GM19043 (cell line): Measurements from ENCODE around the gene LINGO4.

Source experiments
- ATAC-seq: cut with Tn5 transposase; IDR thresholded peaks from one replicate; pipeline ENCODE4 v1.9.1; 2021; ENCODE audit warnings: low read depth; ENCODE audit not compliant: unreplicated experiment

The LINGO4 gene

GRCh38 chr1:151835596-151835995, 30.4 kb upstream of the LINGO4 start:
- ATAC-seq, result no peak

DNA sequence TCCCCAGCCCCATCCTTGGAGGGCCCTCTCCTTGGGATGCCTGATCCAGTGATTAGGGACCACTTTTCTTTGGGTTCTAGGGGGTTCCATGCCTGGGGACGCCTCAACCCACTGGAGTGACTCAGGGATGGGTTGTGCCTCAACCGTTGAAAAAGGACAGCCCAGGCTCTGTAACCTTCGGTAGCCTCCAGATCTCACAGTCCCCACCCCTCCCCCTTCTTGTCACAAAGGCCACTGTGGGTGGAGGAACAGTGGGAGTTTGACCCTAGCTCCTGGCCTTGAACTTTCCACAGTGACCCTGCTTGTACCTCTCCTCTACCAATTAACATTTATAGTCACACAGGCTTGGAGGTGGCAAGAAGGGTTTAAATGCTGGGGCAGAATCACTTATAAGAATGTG, 29.0 kb upstream of the LINGO4 start:
- ATAC-seq, result no peak

GRCh38 chr1:151833172-151833900, 28.1 kb upstream of the LINGO4 start:
- ATAC-seq, result no peak

GRCh38 chr1:151832318-151832980, 27.2 kb upstream of the LINGO4 start:
- no peak for ATAC-seq

DNA sequence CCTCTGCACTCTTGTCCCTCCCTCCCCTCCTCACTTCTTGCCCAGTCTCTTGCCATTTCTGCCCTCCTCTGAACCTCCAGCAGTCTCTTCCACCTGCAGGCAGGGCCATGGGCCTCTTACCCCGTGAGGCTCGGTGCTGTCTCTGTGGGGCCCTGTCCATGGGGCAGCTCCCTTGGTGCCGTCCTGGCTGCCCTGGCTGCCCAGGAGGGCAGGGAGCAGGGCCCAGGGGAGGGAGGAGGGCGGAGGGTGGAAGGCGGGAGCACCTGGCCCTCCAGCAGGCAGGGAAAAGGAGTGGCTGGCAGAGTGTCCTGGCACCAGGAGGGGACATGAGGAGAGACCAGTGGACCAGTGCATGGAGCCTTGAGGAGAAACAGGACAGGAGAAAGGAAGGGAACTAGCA, 26.4 kb upstream of the LINGO4 start, which contains the start of gene RORC:
RORC (minus strand) TSS at position 198 of the 400 bp plus-strand sequence; CDS start at position 160, 38 bp downstream.
- ATAC-seq, result no peak

DNA sequence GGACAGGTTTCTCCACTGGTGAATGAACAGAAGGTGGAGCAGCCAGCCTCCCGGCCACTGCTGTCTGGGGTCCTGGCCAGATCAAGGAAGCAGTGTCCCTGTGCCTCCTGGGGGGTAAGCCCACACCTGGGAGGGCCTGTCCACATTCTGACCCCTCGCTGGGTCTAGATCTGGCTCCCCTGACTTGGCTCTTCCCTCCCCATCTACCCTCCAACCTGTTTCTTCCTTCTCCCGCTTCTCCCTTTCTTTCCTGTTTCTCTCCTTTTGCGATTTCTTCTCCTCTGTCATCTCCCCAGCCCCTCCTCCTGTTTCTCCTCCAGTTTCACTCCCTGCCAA, 26.0 kb upstream of the LINGO4 start:
- no peak for ATAC-seq

DNA sequence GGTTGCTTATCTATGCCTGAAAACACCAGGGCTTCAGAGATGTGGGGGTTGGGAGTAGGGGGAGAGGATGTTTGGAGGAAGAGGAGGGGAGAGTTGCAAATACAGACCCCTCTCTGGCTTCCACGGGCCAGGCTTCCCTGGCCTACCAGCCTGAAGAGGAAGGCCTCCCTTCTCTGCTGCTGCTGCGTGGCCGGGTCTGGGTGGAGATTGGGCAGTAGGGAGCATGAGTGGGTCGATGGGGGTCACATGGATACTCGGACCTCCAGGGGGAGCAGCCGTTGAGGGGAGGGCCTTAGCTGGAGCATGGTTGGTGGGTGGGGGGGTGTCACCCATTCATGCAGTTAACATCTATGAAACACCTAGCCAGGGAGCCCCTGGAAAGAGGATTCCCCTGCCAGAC, 24.8 kb upstream of the LINGO4 start:
- ATAC-seq, result no peak

- no peak for ATAC-seq
Observed at GRCh38 chr1:151829352-151830046, 24.3 kb upstream of the LINGO4 start.

DNA sequence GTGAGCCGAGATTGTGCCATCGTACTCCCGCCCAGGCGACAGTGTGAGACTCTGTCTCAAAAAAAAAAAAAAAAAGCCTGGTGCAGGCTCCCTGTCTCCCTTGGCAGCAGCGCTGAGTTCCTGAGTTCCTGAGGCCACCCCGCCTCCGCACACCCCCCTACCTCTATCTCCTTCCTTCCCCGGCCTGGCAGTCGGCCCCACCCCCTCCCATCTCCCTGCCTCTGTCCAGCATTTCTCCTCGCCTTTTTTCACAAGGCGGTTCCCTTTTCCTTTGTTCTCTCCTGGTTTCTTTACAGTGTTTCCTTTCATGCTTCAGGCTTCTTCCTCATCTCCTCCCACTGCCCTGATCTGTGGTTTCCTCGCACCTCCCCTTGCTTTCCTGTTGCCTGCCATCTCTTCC, 23.7 kb upstream of the LINGO4 start:
- ATAC-seq, result no peak

- ATAC-seq, result no peak
Observed at GRCh38 chr1:151827853-151828252, 22.6 kb upstream of the LINGO4 start.

DNA sequence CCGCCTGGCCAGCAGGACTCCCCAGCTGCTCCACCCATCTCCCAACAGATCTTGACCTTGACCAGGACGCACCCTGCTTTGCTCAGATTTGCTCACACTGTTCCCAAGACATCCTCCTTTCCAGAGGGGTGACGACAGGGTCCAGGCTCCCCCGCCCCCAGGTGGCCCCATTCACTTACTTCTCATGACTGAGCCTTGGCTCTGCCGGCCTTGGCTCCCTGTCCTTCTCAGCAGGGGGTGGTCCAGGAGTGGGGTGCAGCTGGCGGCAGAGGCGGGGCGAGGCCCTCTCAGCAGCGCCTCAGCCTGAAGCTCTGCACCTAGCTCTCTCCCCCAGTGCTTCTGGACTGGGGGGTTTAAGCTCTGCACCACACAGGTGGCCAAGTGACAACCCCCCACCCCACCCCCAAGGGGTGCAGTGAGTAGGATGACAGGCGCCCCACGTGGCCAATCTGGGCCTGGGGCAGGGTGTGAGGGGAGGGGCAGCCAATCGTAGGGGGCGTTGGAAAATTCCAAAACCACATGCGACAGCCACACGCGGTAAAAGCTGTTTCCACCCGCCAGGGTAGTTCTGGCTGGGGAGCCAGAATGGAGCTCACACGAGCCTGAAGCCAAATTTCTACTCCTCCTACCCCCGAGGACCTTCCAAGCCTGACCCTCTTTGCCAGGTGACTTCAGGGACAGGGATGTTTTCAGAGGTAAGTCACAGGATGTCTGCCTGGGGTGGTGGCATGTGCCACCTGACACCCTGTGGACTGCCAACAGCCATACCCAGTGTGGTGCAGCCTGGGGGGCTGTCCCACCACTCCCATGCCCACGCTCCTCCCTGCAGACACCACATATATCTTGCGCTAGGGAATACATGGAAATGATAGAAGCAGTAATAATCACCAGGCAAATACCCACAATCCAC, 20.8 kb upstream of the LINGO4 start:
- no peak for ATAC-seq

- no peak for ATAC-seq
Observed at GRCh38 chr1:151825204-151825603, 20.0 kb upstream of the LINGO4 start.

GRCh38 chr1:151823175-151823574, 18.0 kb upstream of the LINGO4 start:
- no peak for ATAC-seq

GRCh38 chr1:151822404-151822803, 17.2 kb upstream of the LINGO4 start:
- no peak for ATAC-seq

DNA sequence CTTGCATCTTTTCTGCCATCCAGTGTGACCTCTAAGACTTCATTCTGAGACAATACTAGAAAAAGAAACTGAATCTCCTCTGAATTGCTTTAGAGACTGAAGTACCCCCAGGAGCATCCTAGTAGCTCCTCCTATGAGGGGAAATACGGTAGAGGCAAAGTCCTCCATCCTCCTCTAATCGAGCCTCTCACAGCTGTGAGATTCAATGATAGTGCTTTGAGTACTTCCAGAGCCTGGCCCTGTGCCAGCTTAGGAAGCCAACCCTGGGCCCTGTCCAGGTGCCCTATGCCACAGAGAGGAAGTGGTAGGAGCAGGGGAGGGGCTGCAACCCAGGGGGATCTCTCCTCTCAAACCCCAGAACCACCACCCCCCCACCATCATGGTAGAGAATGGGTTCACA, 15.7 kb upstream of the LINGO4 start:
- ATAC-seq, result no peak

DNA sequence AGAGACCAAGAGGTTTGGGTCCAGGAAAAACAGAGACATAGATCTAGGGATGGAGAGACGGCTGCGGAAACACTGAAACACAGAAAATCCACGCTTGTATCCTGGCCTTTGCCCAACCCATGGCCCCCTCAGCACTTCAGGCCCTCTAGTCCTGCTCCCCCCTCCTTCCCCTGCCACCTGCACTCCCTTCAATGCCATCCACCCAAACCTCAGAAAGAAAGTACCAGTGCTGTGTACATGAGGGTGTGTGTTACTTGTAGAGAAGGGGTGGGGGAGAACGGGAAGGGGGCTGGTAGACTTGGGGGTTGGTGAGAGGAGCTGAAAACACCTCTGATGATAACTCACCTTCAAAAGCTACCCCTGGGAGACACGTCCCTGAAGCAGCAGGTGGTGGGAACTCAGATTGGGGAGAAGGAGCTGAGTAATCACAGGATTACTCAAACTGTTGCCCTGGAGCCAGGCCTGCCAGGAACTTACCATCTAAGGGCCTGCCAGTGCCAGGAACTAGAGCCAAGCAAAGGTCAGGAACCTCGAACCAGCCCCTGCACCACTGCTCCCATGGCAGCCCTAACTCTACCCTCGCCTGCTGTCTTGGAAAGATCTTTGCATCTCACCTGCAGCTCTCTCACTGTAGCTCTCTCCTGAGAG, 14.9 kb upstream of the LINGO4 start:
- no peak for ATAC-seq

- no peak for ATAC-seq
Observed at GRCh38 chr1:151819227-151819835, 14.1 kb upstream of the LINGO4 start.

DNA sequence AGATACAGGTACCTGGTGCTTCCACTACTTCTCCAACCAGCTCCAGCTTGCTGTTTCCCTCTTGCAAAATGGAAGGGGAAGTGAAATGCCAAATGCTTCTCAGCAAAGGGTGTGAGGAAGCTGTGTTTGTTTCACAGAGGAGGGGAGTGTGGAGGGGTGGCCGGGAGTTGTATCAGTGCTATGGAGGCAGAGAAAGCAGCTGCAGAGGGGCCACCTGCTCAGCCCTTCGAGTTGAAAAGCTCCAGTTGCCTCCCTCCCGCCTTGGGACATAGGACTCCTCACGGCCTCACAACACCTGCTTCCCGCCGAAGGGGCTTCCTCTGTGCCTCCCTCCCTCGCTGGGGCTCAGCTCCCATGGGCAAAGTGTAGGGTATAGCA, 12.1 kb upstream of the LINGO4 start:
- ATAC-seq, result no peak

DNA sequence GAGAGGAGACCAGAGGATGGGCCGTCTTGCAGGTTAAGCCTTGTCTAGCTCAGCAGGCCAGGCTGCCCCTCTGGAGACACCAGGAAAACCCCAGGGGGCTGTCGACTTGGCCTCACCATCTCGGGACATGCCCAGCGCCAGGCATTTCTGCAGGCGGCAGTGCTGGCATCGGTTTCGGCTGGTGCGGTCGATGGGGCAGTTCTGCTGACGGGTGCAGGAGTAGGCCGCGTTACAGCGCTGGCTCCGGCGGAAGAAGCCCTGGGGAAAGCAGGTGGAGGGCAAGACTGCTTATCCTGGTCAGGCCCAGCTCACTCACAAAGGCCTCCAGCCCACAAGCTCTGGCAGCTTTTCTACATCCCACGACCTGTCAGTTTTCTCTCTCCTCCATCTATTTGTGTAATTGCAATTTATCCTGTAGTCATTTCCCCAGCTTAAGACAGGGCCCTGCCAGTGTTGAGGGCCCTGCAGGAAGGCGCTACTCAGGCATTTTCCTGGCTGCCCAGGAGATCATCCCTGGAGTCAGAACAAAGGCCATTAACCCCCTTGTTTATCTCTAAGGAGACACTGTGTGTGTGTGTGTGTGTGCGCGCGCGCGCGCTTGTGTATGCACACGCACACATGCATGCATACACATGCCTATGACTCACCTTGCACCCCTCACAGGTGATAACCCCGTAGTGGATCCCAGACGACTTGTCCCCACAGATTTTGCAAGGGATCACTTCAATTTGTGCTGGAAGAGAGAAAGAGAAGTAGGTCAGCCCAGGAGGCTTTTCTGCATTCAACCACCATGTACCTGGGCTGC, 11.5 kb upstream of the LINGO4 start:
- ATAC-seq, result no peak
